Osteoblast (primary cell): ENCODE measurements around the gene CD8B. TPM values are rescaled to one million over a fixed set of nuclear protein-coding genes. Genes with fewer than 3 reads are reported as not detected.

Source experiments
- DNase-seq: peaks from one replicate; pipeline ENCODE4 v3.0.0; 2011; ENCODE audit warnings: low spot score, mixed read lengths; ENCODE audit not compliant: insufficient read length; ENCODE audit errors: missing footprints
- H2AFZ ChIP-seq: 2 replicates; pipeline ENCODE4 v1.6.0; 2011; ENCODE audit warnings: mild to moderate bottlenecking, low read length
- H3K27ac ChIP-seq: 2 replicates; pipeline ENCODE4 v1.5.1; 2011; ENCODE audit warnings: mild to moderate bottlenecking, low read depth, low read length, moderate library complexity
- H3K27me3 ChIP-seq: 2 replicates; pipeline ENCODE4 v1.6.0; 2012; ENCODE audit warnings: mild to moderate bottlenecking, control low read depth, inconsistent platforms, low read length, moderate library complexity; ENCODE audit not compliant: insufficient read depth
- H3K36me3 ChIP-seq: 2 replicates; pipeline ENCODE4 v1.5.1; 2011; ENCODE audit warnings: mild to moderate bottlenecking, low read length, control low read depth, moderate library complexity; ENCODE audit not compliant: insufficient read depth
- H3K4me1 ChIP-seq: 2 replicates; pipeline ENCODE4 v1.5.1; 2011; ENCODE audit warnings: mild to moderate bottlenecking, low read length, control low read depth, moderate library complexity; ENCODE audit not compliant: insufficient read depth
- H3K4me2 ChIP-seq: 2 replicates; pipeline ENCODE4 v1.6.0; 2011; ENCODE audit warnings: mild to moderate bottlenecking, low read length; ENCODE audit not compliant: insufficient read depth
- H3K4me3 ChIP-seq: fragments of 200-600 bp; sonication (generic); 3 replicates; pipeline ENCODE4 v1.5.1; 2012; ENCODE audit warnings: mild to moderate bottlenecking, low read length, inconsistent platforms; ENCODE audit not compliant: insufficient read depth
- H3K79me2 ChIP-seq: 2 replicates; pipeline ENCODE4 v1.6.0; 2012; ENCODE audit warnings: mild to moderate bottlenecking, low read length, control low read depth, inconsistent platforms; ENCODE audit not compliant: insufficient read depth
- H3K9me3 ChIP-seq: 2 replicates; pipeline ENCODE4 v1.5.1; 2011; ENCODE audit warnings: low read depth, low read length, control low read depth
- H4K20me1 ChIP-seq: 2 replicates; pipeline ENCODE4 v1.6.0; 2012; ENCODE audit warnings: mild to moderate bottlenecking, low read length, control low read depth; ENCODE audit not compliant: insufficient read depth
- total RNA-seq: library from RNA; depleted of rRNA; stranded (reverse); fragments of >200 nt; gene quantifications from 2 replicates; pipeline ENCODE4 v1.2.3, GENCODE V29; 2012
- TF ChIP-seq, protein P1 (sequence below): IDR thresholded peaks from 2 replicates; pipeline ENCODE4 v1.5.1; 2011; ENCODE audit warnings: mild to moderate bottlenecking, low read depth, low read length, moderate library complexity; ENCODE audit errors: extremely low read depth

Gene CD8B
- total RNA-seq, 1 donor = not detected

DNA sequence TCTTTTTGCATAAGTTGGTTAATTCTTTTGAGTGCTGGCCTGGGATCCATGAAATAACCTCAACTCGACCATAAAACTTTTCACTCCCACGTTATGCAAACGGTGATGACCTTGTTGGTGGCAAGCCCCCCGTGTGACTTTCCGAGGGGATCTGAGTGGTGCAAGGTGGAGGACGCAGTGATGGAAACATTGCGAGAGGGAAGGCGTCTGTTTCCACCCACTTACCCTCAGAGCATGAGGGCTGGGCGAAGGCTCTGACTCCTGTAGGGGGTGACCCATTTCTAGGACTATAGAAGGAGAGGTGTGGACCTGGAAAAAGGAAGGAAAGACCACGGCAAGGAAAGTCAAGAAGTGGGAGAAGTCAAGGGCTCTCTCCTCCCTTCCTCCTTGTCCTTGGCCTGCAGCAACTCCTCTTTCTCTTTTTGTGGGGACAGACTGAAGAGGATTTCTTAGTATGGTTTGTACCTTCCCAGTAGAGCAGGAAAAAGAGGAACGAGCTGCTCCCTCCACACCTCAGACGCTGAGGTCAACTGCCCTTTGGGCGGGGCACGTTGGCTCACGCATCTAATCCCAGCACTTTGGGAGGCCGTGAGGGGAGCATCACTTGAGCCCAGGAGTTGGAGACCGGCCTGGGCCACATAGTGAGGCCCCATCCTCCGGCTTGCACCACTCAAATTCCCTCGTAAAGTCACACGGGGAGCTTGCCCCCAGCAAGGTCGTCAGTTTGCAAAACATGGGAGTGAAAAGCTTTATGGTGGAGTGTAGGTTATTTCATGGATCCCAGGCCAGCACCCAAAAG is 55.4 kb downstream of the CD8B start:
- Histone ChIP-seq H3K36me3 (no peaks in the 10 kb centered on the region), H3K4me2 (no peak overlapping the region), H4K20me1 (no peaks in the 10 kb centered on the region), H3K79me2 (no peaks in the 10 kb centered on the region), H3K27me3 (peaks cover 28% of the 10 kb centered on the region), H3K9me3 (no peaks in the 10 kb centered on the region), H3K27ac (no peak overlapping the region), H2AFZ (no peak overlapping the region), H3K4me1 (peaks cover 12% of the 10 kb centered on the region), H3K4me3 (no peak overlapping the region)
- no peak for DNase-seq
- TF ChIP-seq, protein P1, sequence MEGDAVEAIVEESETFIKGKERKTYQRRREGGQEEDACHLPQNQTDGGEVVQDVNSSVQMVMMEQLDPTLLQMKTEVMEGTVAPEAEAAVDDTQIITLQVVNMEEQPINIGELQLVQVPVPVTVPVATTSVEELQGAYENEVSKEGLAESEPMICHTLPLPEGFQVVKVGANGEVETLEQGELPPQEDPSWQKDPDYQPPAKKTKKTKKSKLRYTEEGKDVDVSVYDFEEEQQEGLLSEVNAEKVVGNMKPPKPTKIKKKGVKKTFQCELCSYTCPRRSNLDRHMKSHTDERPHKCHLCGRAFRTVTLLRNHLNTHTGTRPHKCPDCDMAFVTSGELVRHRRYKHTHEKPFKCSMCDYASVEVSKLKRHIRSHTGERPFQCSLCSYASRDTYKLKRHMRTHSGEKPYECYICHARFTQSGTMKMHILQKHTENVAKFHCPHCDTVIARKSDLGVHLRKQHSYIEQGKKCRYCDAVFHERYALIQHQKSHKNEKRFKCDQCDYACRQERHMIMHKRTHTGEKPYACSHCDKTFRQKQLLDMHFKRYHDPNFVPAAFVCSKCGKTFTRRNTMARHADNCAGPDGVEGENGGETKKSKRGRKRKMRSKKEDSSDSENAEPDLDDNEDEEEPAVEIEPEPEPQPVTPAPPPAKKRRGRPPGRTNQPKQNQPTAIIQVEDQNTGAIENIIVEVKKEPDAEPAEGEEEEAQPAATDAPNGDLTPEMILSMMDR = no peak

DNA sequence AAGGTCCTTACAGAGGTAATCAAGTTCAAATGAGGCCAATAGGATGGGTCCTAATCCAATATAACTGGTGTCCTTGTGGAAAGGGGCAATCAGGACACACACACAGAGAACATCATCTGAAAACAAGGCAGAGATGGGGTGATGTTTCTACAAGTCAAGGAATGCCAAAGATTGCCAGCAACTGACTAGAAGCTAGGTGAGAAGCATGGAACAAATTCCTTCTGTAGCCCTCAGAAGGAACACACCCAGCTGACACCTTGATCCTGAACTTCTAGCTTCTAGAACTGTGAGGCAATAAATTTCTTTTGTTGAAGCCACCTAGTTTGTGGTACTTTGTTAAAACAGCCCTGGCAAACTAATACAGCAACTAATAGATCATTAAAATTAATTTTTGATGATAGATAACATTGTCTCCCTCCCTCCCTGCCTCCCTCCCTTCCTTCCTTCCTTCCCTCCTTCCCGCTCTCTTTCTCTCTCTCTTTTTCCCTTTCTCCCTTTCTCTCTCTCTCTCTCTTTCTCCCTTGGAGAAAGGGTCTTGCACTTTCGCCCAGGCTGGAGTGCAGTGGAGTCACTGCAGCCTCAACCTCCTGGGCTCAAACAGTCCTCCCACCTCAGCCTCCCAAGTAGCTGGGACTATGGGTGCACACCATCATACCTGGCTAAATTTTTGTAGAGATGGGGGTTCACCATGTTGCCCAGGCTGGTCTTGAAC is 60.7 kb downstream of the CD8B start:
- no peaks in the 10 kb centered on the region for H3K36me3 ChIP-seq
- no peak overlapping the region for H3K27ac ChIP-seq
- no peaks in the 10 kb centered on the region for H3K79me2 ChIP-seq
- H3K4me2 ChIP-seq = no peak overlapping the region
- peaks cover 4% of the 10 kb centered on the region for H3K27me3 ChIP-seq
- TF ChIP-seq, protein P1 = no peak
- no peaks in the 10 kb centered on the region for H4K20me1 ChIP-seq
- H3K4me1 ChIP-seq = no peaks in the 10 kb centered on the region
- H3K4me3 ChIP-seq = no peak overlapping the region
- no peak for DNase-seq
- no peaks in the 10 kb centered on the region for H3K9me3 ChIP-seq
- no peak overlapping the region for H2AFZ ChIP-seq

DNA sequence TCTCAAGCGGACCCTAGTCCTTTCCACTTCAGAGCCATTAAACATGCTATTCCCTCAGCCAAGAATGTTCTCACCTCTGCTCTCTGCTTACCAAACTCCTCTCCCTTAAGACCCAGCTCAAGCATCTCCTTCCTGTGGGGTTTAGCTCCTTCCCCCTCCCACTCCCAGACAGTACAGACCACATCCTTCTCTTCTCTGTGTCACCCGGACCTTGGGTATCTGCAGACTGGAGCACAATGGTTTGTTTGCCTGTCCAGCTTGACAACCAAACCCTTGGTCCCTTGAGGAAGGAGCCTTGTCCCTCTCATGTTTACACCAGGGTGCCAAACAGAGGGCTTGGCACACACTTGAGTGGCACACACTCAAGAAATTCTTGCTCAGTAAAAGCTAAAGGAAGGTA is 66.8 kb downstream of the CD8B start:
- peak; percentile 9 for DNase-seq
- Histone ChIP-seq H3K4me2 (no peak overlapping the region), H3K4me1 (no peaks in the 10 kb centered on the region), H2AFZ (no peak overlapping the region), H3K27ac (no peak overlapping the region), H3K4me3 (no peak overlapping the region), H4K20me1 (no peaks in the 10 kb centered on the region), H3K79me2 (no peaks in the 10 kb centered on the region), H3K27me3 (peaks cover 51% of the 10 kb centered on the region), H3K9me3 (no peaks in the 10 kb centered on the region), H3K36me3 (no peaks in the 10 kb centered on the region)
- TF ChIP-seq, protein P1 = no peak

DNA sequence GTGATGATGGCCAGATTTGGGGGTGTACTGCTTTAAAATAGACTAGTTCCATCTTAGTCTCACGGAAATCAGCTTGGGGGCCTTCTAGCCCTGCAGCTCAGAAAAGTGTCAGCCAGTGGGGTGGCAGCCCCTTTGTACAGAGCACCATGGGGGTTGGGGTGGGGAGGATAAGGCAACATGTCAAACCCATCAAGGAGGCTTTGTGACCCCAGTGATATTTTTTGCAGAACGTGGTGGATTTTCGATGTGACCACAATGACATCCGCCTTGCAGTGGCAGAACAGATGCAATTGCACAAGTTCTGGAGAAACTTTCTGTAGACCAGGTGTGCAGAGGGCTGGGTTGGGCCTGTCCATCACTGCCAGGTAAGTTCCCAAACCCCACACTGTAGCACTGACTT is 67.9 kb downstream of the CD8B start:
- Histone ChIP-seq H3K27me3 (peaks cover 59% of the 10 kb centered on the region), H3K36me3 (no peaks in the 10 kb centered on the region), H3K4me3 (no peak overlapping the region), H3K79me2 (no peaks in the 10 kb centered on the region), H2AFZ (no peak overlapping the region), H4K20me1 (no peaks in the 10 kb centered on the region), H3K4me1 (no peaks in the 10 kb centered on the region), H3K4me2 (no peak overlapping the region), H3K9me3 (no peaks in the 10 kb centered on the region), H3K27ac (no peak overlapping the region)
- TF ChIP-seq, protein P1 = no peak
- DNase-seq = peak; percentile 4
